ENCODE data around the gene GMIP.
"Not testable (repeated sequence)": the region's sequence is repeated elsewhere in the genome, so short reads cannot be mapped to it uniquely, and the experiment has no call there.

Gene GMIP

DNA sequence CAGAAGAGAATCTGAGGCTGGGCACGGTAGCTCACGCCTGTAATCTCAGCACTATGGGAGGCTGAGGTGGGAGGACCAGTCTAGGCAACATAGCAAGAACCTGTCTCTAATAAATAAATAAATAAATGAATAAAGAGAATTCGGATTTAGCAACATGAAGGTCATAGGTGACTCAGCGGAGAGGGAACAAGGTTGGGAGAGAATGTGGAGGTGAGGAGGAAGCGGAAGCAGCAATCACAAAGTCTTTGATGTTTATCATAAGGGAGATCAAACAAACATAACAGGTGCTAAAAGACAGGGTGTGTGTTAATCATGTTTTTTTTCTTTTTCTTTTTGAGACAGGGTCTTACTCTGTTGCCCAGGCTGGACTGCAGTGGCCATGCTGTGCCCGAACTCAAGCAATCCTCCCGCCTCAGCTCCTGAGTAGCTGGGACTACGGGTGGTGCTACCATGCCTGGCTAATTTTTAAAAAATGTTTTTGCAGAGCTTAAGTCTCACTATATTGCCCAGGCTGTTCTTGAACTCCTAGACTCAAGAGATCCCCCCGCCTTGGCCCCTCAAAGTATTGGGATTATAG, 41.2 kb downstream of the GMIP start:
- Histone ChIP-seq H2BK15ac (ENCODE audit: low read depth, poor library complexity, severe bottlenecking) (no peak overlapping the region), H3K4me3 (ENCODE audit: insufficient read depth in 1 of 2, low read depth in 1 of 2, low read length in 2 of 2) (no peak overlapping the region), H3K4me1 (ENCODE audit: control insufficient read depth, insufficient read depth, low read depth, low read length) (no peaks in the 10 kb centered on the region), H4K91ac (ENCODE audit: low read length) (no peak overlapping the region), H3K79me1 (replicated peaks; ENCODE audit: low read length, poor library complexity, severe bottlenecking) (no peaks in the 10 kb centered on the region), H3K4me2 (ENCODE audit: low read length, poor library complexity, severe bottlenecking) (no peak overlapping the region), H2AK5ac (ENCODE audit: low read length, severe bottlenecking) (no peak overlapping the region), H3K27me3 (ENCODE audit: control insufficient read depth in 1 of 2, insufficient read depth in 1 of 2, low read length in 2 of 2) (no peaks in the 10 kb centered on the region), H3K9ac (ENCODE audit: low read length) (no peak overlapping the region), H3K4ac (ENCODE audit: low read depth in 1 of 2, low read length in 2 of 2) (no peak overlapping the region), H2BK5ac (ENCODE audit: low read depth, low read length, poor library complexity, severe bottlenecking) (no peak overlapping the region), H3K18ac (ENCODE audit: low read depth in 1 of 2, low read length in 2 of 2) (no peak overlapping the region), H2BK120ac (ENCODE audit: low read depth, low read length) (no peak overlapping the region), H2AFZ (ENCODE audit: low read depth, low read length) (no peak overlapping the region), H3K27ac (ENCODE audit: low read length, poor library complexity, severe bottlenecking) (no peak overlapping the region), H2BK12ac (ENCODE audit: low read length in 2 of 2) (no peak overlapping the region), H3K36me3 (ENCODE audit: control insufficient read depth in 1 of 2, insufficient read depth in 2 of 2, low read depth in 1 of 2, low read length in 2 of 2) (no peaks in the 10 kb centered on the region), H3K14ac (ENCODE audit: low read length in 2 of 2) (no peak overlapping the region), H4K8ac (ENCODE audit: low read length) (no peak overlapping the region), H3K23ac (ENCODE audit: low read length in 2 of 2) (no peak overlapping the region), H3K9me3 (ENCODE audit: control insufficient read depth, low read length) (no peaks in the 10 kb centered on the region)
- no peak for DNase-seq
- WGBS, result 86% methylated on average over 9 of the region's 9 CpGs

- Histone ChIP-seq H3K4me2 (ENCODE audit: low read length, poor library complexity, severe bottlenecking) (no peak overlapping the region), H3K27ac (ENCODE audit: low read length, poor library complexity, severe bottlenecking) (no peak overlapping the region), H2AFZ (ENCODE audit: low read depth, low read length) (no peak overlapping the region), H3K14ac (ENCODE audit: low read length in 2 of 2) (no peak overlapping the region), H3K79me1 (replicated peaks; ENCODE audit: low read length, poor library complexity, severe bottlenecking) (no peaks in the 10 kb centered on the region), H2BK15ac (ENCODE audit: low read depth, poor library complexity, severe bottlenecking) (no peak overlapping the region), H3K36me3 (ENCODE audit: control insufficient read depth in 1 of 2, insufficient read depth in 2 of 2, low read depth in 1 of 2, low read length in 2 of 2) (no peaks in the 10 kb centered on the region), H3K4me3 (ENCODE audit: insufficient read depth in 1 of 2, low read depth in 1 of 2, low read length in 2 of 2) (no peak overlapping the region), H3K9me3 (ENCODE audit: control insufficient read depth, low read length) (no peaks in the 10 kb centered on the region), H3K4me1 (ENCODE audit: control insufficient read depth, insufficient read depth, low read depth, low read length) (peaks cover 1% of the 10 kb centered on the region), H2BK120ac (ENCODE audit: low read depth, low read length) (no peak overlapping the region), H2AK5ac (ENCODE audit: low read length, severe bottlenecking) (no peak overlapping the region), H4K91ac (ENCODE audit: low read length) (no peak overlapping the region), H3K9ac (ENCODE audit: low read length) (no peak overlapping the region), H4K8ac (ENCODE audit: low read length) (no peak overlapping the region), H2BK5ac (ENCODE audit: low read depth, low read length, poor library complexity, severe bottlenecking) (no peak overlapping the region), H3K18ac (ENCODE audit: low read depth in 1 of 2, low read length in 2 of 2) (no peak overlapping the region), H3K27me3 (ENCODE audit: control insufficient read depth in 1 of 2, insufficient read depth in 1 of 2, low read length in 2 of 2) (no peaks in the 10 kb centered on the region), H3K4ac (ENCODE audit: low read depth in 1 of 2, low read length in 2 of 2) (no peak overlapping the region), H2BK12ac (ENCODE audit: low read length in 2 of 2) (no peak overlapping the region), H3K23ac (ENCODE audit: low read length in 2 of 2) (no peak overlapping the region)
- no peak for DNase-seq
- WGBS, result 100% methylated on average over 1 of the region's 1 CpG
Observed at GRCh38 chr19:19600793-19601330, 42.6 kb downstream of the GMIP start.

GRCh38 chr19:19598728-19599451, 44.6 kb downstream of the GMIP start:
- not testable (repeated sequence) for H3K23ac ChIP-seq (ENCODE audit: low read length in 2 of 2); H3K4me1 ChIP-seq (ENCODE audit: control insufficient read depth, insufficient read depth, low read depth, low read length); H3K27ac ChIP-seq (ENCODE audit: low read length, poor library complexity, severe bottlenecking); H4K8ac ChIP-seq (ENCODE audit: low read length); H3K36me3 ChIP-seq (ENCODE audit: control insufficient read depth in 1 of 2, insufficient read depth in 2 of 2, low read depth in 1 of 2, low read length in 2 of 2); DNase-seq; H3K27me3 ChIP-seq (ENCODE audit: control insufficient read depth in 1 of 2, insufficient read depth in 1 of 2, low read length in 2 of 2); H2AFZ ChIP-seq (ENCODE audit: low read depth, low read length); H3K9ac ChIP-seq (ENCODE audit: low read length); H3K14ac ChIP-seq (ENCODE audit: low read length in 2 of 2); H2BK15ac ChIP-seq (ENCODE audit: low read depth, poor library complexity, severe bottlenecking); H4K91ac ChIP-seq (ENCODE audit: low read length); H3K4ac ChIP-seq (ENCODE audit: low read depth in 1 of 2, low read length in 2 of 2); H3K18ac ChIP-seq (ENCODE audit: low read depth in 1 of 2, low read length in 2 of 2); H3K4me3 ChIP-seq (ENCODE audit: insufficient read depth in 1 of 2, low read depth in 1 of 2, low read length in 2 of 2); H2BK5ac ChIP-seq (ENCODE audit: low read depth, low read length, poor library complexity, severe bottlenecking); H3K4me2 ChIP-seq (ENCODE audit: low read length, poor library complexity, severe bottlenecking); H2BK120ac ChIP-seq (ENCODE audit: low read depth, low read length); H2BK12ac ChIP-seq (ENCODE audit: low read length in 2 of 2); H2AK5ac ChIP-seq (ENCODE audit: low read length, severe bottlenecking); H3K79me1 ChIP-seq (replicated peaks; ENCODE audit: low read length, poor library complexity, severe bottlenecking); H3K9me3 ChIP-seq (ENCODE audit: control insufficient read depth, low read length)
- WGBS, result 90% methylated on average over 20 of the region's 20 CpGs

DNA sequence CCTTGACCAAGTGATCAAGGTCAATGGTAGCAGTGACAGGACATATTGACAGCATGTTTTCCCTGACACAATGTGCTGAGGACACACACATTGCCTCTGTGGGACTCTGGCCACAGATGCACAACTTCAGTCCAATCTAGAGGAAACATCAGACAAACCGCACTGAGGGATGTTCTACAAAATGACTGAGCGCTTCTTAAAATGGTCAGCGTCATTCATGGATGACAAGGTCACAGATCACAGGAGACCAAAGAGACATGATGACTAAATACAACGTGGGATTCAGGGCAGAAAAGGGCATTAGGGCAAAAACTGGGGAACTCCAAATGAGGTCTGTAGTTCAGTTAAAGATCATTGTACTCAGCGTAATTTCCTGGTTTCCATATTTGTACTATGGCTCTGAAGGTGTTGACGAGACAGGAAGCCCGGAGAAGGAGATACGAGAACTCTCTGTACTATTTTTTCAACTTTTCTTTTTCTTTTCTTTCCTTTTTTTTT, 45.6 kb downstream of the GMIP start:
- Histone ChIP-seq H2BK5ac (ENCODE audit: low read depth, low read length, poor library complexity, severe bottlenecking) (no peak overlapping the region), H2BK120ac (ENCODE audit: low read depth, low read length) (no peak overlapping the region), H3K4me1 (ENCODE audit: control insufficient read depth, insufficient read depth, low read depth, low read length) (peaks cover 9% of the 10 kb centered on the region), H3K23ac (ENCODE audit: low read length in 2 of 2) (no peak overlapping the region), H4K8ac (ENCODE audit: low read length) (no peak overlapping the region), H3K9ac (ENCODE audit: low read length) (no peak overlapping the region), H2AFZ (ENCODE audit: low read depth, low read length) (no peak overlapping the region), H3K4me2 (ENCODE audit: low read length, poor library complexity, severe bottlenecking) (no peak overlapping the region), H3K27me3 (ENCODE audit: control insufficient read depth in 1 of 2, insufficient read depth in 1 of 2, low read length in 2 of 2) (no peaks in the 10 kb centered on the region), H2BK15ac (ENCODE audit: low read depth, poor library complexity, severe bottlenecking) (no peak overlapping the region), H2AK5ac (ENCODE audit: low read length, severe bottlenecking) (no peak overlapping the region), H4K91ac (ENCODE audit: low read length) (no peak overlapping the region), H3K14ac (ENCODE audit: low read length in 2 of 2) (no peak overlapping the region), H3K4me3 (ENCODE audit: insufficient read depth in 1 of 2, low read depth in 1 of 2, low read length in 2 of 2) (no peak overlapping the region), H3K9me3 (ENCODE audit: control insufficient read depth, low read length) (no peaks in the 10 kb centered on the region), H2BK12ac (ENCODE audit: low read length in 2 of 2) (no peak overlapping the region), H3K79me1 (replicated peaks; ENCODE audit: low read length, poor library complexity, severe bottlenecking) (no peaks in the 10 kb centered on the region), H3K18ac (ENCODE audit: low read depth in 1 of 2, low read length in 2 of 2) (no peak overlapping the region), H3K36me3 (ENCODE audit: control insufficient read depth in 1 of 2, insufficient read depth in 2 of 2, low read depth in 1 of 2, low read length in 2 of 2) (no peaks in the 10 kb centered on the region), H3K27ac (ENCODE audit: low read length, poor library complexity, severe bottlenecking) (no peak overlapping the region), H3K4ac (ENCODE audit: low read depth in 1 of 2, low read length in 2 of 2) (no peak overlapping the region)
- WGBS, result 85% methylated on average over 8 of the region's 8 CpGs
- DNase-seq, result no peak
